ENCODE measurements around the gene RPL41. TPM values are rescaled to one million over a fixed set of nuclear protein-coding genes. Genes with fewer than 3 reads are reported as not detected.

RPL41 gene
- total RNA-seq, 1 donor from 2014 or later, result 1,819 TPM

DNA sequence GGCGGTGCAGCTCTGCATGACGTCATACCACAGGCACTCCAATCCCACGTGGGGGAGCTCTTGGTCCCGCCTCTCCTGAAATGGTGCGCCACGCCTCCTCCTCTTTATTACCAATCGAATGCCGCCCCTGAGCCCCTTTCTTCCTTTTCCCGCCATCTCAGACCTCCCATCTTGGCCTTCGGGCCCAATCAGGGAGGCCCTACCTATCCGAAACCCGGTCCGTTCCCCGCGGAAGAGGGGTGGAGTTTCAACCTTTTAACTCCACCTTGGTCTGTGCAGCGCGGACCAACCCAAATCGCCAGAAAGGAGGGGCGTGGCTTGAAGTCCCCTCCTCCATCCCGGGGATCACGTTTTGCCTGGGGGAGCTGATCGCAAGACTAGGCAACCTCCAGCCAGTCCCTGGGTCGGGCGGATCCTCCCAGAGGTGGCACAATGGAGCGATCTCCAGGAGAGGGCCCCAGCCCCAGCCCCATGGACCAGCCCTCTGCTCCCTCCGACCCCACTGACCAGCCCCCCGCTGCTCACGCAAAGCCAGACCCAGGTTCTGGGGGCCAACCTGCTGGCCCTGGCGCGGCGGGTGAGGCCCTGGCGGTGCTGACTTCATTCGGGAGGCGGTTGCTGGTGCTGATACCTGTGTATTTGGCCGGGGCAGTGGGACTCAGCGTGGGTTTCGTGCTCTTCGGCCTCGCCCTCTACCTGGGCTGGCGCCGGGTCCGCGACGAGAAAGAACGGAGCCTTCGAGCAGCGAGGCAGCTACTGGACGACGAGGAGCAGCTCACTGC is 11.6 kb downstream of the RPL41 start, which contains the start of gene ESYT1:
ESYT1 (plus strand) TSS at position 380 of the 782 bp plus-strand sequence; CDS start at position 433, 53 bp downstream.
- TF ChIP-seq, protein P1, sequence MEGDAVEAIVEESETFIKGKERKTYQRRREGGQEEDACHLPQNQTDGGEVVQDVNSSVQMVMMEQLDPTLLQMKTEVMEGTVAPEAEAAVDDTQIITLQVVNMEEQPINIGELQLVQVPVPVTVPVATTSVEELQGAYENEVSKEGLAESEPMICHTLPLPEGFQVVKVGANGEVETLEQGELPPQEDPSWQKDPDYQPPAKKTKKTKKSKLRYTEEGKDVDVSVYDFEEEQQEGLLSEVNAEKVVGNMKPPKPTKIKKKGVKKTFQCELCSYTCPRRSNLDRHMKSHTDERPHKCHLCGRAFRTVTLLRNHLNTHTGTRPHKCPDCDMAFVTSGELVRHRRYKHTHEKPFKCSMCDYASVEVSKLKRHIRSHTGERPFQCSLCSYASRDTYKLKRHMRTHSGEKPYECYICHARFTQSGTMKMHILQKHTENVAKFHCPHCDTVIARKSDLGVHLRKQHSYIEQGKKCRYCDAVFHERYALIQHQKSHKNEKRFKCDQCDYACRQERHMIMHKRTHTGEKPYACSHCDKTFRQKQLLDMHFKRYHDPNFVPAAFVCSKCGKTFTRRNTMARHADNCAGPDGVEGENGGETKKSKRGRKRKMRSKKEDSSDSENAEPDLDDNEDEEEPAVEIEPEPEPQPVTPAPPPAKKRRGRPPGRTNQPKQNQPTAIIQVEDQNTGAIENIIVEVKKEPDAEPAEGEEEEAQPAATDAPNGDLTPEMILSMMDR (IDR thresholded peaks at IDR 0.05), result no peak
- intact Hi-C loops (cut with DNase I), result loop anchor here (1.0 to 5.0 kb wide), 3 partner anchors 10 to 959 kb away; partner anchors contain the start of genes MYL6, NAB2 and ZC3H10
- Histone ChIP-seq H3K9me3 (no peaks in the 10 kb centered on the region), H3K36me3 (peaks cover 25 to 28% of the 10 kb centered on the region in 2 donors), H3K27ac (peak within 1 kb of the TSS; percentile 87 to 88), H3K4me1 (peaks cover 9 to 21% of the 10 kb centered on the region in 2 donors), H3K4me3 (peak within 1 kb of the TSS; percentile 73 to 80), H3K27me3 (no peaks in the 10 kb centered on the region)
- peak; percentile 99 to 100 for DNase-seq (ENCODE audit: low spot score in 2 of 2)

DNA sequence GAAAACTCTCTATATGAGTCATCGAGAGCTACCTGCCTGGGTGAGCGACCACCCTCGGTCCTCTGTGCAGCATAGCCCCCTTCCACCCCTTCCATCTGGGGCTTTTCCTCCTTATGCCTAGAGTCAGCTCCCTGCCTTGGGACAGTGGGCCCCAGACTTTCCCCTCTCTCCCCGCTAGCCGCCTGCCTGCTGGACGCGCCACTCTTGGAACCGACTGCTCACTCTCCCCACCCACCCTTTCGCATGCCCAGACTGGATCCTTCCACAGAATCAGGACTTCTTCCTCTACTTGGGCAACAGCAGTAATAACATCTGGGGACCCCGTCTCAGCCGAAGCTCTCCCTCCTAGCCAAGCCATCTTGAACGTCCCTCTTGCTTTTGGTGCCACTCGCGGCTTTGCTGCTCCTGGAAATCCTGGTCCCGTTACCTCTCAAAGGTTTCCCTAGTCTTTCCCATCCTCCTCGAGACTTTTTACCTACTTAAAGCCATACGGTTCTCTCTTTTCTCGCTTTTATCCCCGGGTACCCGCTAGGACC is 12.3 kb downstream of the RPL41 start:
- no peak for DNase-seq (ENCODE audit: low spot score in 2 of 2)
- intact Hi-C loops (cut with DNase I), result loop anchor here (1.0 to 5.0 kb wide), 2 partner anchors 30 to 959 kb away; partner anchors contain the start of genes MYL6 and NAB2
- Histone ChIP-seq H3K4me1 (peaks cover 9 to 21% of the 10 kb centered on the region in 2 donors), H3K9me3 (no peaks in the 10 kb centered on the region), H3K27ac (peak overlapping the region; percentile 87 to 88), H3K36me3 (peaks cover 32 to 34% of the 10 kb centered on the region in 2 donors), H3K27me3 (no peaks in the 10 kb centered on the region), H3K4me3 (peak overlapping the region; percentile 73 to 80)
- TF ChIP-seq, protein P1 (IDR thresholded peaks at IDR 0.05), result no peak

DNA sequence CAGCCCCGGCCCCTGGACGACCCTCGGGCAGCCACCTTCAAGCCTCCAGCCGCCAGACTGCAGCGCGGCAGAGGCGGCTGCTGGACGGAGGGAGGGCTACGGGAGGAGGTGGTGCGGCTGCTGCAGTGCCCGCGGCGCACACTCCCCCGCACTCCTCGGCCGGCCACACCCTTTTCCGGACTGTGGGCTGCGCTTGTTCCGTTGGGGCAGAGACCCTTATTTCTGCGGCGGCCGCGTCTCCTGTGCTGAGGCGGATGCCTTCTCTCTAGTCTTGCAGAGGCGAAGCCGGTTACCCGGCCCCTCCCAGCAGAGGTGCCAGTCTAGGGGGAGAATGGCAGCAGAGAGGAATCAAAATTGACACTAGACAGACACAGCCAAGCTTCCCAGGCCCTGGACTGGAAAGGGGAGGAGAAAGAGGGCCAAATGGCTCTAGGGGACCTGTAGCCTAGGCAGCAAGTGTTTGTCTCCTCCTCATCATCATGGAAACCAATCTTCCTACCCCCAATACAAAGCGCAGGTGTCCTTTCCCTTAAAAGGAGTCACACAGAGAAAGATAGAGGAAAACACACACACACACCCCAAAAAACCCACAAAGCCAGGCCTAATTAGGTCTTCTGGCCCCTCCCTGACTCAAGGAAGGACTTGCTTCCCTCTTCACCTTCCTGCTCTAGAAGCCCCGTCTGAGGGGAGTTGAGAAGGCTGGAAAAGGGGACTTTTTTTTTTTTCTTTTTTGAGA is 12.9 kb downstream of the RPL41 start:
- Histone ChIP-seq H3K27me3 (no peaks in the 10 kb centered on the region), H3K36me3 (peaks cover 37 to 38% of the 10 kb centered on the region in 2 donors), H3K4me3 (peak overlapping the region; percentile 73 to 80), H3K4me1 (peaks cover 9 to 21% of the 10 kb centered on the region in 2 donors), H3K9me3 (no peaks in the 10 kb centered on the region), H3K27ac (peak overlapping the region; percentile 87 to 88)
- TF ChIP-seq, protein P1 (IDR thresholded peaks at IDR 0.05), result no peak
- DNase-seq (ENCODE audit: low spot score in 2 of 2), result peak in 1 of 2 donors; percentile 83
- intact Hi-C loops (cut with DNase I), result loop anchor here (5.0 kb wide), 1 partner anchor 958 kb away; the partner anchor contains the start of gene NAB2

DNA sequence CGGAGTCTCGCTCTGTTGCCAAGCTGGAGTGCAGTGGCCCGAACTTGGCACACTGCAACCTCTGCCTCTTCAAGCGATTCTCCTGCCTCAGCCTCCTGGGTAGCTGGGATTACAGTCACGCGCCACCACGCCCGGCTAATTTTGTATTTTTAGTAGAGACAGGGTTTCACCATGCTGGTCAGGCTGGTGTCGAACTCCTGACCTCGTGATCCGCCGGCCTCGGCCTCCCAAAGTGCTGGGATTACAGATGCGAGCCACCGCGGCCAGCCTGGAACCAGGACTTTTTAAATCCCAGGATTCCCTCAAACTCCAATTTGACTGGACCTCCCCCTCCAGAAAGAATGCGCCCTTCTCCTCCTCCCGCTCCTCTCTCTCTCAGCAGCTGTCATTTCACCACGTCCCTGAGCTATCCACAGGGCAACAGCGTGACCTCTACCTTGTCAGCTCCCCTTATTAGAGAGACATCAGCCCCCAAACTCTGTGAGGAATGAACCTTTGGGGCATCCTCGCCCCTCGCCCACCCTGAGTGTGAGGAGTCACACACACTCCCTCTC is 13.6 kb downstream of the RPL41 start:
- Histone ChIP-seq H3K27ac (peak overlapping the region; percentile 87 to 88), H3K9me3 (no peaks in the 10 kb centered on the region), H3K4me1 (peaks cover 9 to 21% of the 10 kb centered on the region in 2 donors), H3K27me3 (no peaks in the 10 kb centered on the region), H3K4me3 (peak overlapping the region; percentile 73 to 80), H3K36me3 (peaks cover 42 to 45% of the 10 kb centered on the region in 2 donors)
- DNase-seq (ENCODE audit: low spot score in 2 of 2), result no peak
- TF ChIP-seq, protein P1 (IDR thresholded peaks at IDR 0.05), result no peak
- intact Hi-C loops (cut with DNase I), result loop anchor here (5.0 kb wide), 1 partner anchor 957 kb away; the partner anchor contains the start of gene NAB2

DNA sequence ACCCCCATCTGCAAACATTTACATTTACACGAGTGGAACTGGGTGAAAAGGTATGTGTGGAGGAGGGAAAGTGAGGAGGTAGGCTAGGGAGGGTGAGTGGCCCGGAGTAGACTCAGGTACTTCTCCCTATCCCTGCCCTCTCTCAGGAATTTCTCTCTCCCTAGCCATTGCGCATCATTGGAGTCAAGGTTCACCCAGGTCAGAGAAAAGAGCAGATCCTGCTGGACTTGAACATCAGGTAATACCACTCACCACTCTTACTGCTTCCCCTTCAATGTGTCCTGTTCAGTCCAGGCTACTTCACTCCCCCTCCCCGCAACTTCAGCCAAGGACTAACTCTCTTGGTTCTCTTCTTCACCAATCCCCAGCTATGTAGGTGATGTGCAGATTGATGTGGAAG is 14.4 kb downstream of the RPL41 start:
- Histone ChIP-seq H3K27ac (peak overlapping the region; percentile 87 to 88), H3K4me3 (no peak overlapping the region), H3K36me3 (peaks cover 51 to 52% of the 10 kb centered on the region in 2 donors), H3K9me3 (no peaks in the 10 kb centered on the region), H3K27me3 (no peaks in the 10 kb centered on the region), H3K4me1 (peaks cover 9 to 21% of the 10 kb centered on the region in 2 donors)
- DNase-seq (ENCODE audit: low spot score in 2 of 2), result no peak
- intact Hi-C loops (cut with DNase I), result no loop called here
- TF ChIP-seq, protein P1 (IDR thresholded peaks at IDR 0.05), result no peak

All from ascending aorta (tissue), 2 donors.